ENCODE measurements around the gene AJM1.
"Not testable (repeated sequence)": the region's sequence is repeated elsewhere in the genome, so short reads cannot be mapped to it uniquely, and the experiment has no call there.

Gene AJM1

GRCh38 chr9:136881691-136882108, 39.4 kb downstream of the AJM1 start:
- DNase-seq: no peak

- DNase-seq: no peak
Measured at GRCh38 chr9:136882109-136882946, 40.0 kb downstream of the AJM1 start.

GRCh38 chr9:136882947-136883283, 40.6 kb downstream of the AJM1 start:
- DNase-seq: not testable (repeated sequence)

- DNase-seq: not testable (repeated sequence)
Measured at GRCh38 chr9:136883670-136884069, 41.4 kb downstream of the AJM1 start.

GRCh38 chr9:136885950-136886578, 43.8 kb downstream of the AJM1 start, which contains the start of gene TRAF2:
Gene TRAF2, plus strand, starts transcription at chr9:136886516. Its CDS starts 12,225 bp downstream, at chr9:136898741.
- DNase-seq: peak; percentile 97

- DNase-seq: no peak
Measured at GRCh38 chr9:136886610-136887597, 44.6 kb downstream of the AJM1 start.

GRCh38 chr9:136888454-136888853, 46.2 kb downstream of the AJM1 start:
- no peak for DNase-seq

- no peak for DNase-seq
Measured at GRCh38 chr9:136889858-136890257, 47.6 kb downstream of the AJM1 start.

- no peak for DNase-seq
Measured at GRCh38 chr9:136890661-136891060, 48.4 kb downstream of the AJM1 start.

Data from COR-L47 (cell line).